NCI-H2227 (cell line): ENCODE data around the gene TUBA8.

Experiments used
- DNase-seq: peaks from one replicate; lab custom pipeline; 2025; ENCODE audit not compliant: unreplicated experiment; lab: John Stamatoyannopoulos, UW

Gene TUBA8

DNA sequence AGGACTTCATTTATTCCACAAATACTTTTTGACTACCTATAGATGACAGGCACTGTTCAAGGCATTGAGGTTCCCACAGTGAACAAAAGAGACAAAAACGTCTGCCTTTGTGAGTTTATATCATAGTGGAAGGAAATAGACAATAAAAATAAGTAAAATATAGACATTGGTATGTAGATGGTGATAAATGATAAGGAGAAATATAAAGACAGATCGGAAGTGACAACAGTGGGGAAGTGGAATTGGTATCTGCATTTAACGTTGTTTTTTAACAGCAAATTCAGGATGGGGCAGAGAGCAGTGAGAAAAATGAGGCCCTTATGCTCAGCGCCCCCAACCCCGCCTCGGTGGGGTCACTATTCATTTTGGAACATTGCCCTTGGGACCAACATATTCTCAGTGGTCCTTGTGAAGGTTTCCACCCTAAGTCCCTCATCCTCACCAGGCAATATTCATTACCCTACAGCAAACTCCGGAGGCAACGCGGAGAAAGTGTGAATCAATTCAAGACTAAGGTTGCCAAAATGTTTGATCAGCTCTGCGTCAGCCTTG lies 33.4 kb upstream of the TUBA8 start:
- DNase-seq = no peak

DNA sequence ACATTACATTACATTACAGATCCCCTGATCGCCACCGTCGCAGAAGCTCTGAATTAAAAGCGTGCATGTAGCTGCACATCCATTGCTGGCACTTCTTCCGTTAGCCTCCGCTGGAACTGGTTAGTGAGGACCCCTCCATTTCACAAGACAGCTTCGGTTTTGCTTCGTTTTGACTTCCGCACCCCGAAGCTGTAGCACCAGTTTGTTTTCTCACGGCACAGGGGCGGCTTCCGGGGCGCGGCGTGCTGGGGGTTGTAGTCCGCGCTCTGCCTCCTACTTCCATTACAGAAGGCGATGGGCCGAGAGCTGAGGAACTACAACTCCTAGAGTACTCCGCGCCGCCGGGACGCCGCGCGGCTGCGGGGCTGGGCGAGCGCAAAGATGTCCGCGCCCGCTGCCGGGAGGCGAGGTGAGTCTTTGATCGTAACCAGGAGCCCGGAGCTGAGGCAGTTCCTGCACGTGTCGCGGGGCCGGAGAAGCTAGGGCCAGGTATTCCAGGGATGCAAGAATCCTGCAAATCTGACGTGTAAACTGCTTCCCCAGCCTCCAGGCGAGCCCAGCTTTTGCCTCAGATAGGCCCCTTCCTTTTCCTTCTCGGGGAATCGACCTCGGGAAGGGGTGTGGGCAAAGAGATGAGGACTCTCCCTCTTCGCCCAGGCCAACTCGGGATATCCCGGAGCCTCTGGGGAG lies 32.8 kb upstream of the TUBA8 start, which contains the start of gene PEX26:
Gene PEX26 (plus strand): TSS at position 352 of the 690 bp plus-strand sequence. CDS start 387 bp downstream, outside the sequence.
- peak; percentile 96 for DNase-seq

DNA sequence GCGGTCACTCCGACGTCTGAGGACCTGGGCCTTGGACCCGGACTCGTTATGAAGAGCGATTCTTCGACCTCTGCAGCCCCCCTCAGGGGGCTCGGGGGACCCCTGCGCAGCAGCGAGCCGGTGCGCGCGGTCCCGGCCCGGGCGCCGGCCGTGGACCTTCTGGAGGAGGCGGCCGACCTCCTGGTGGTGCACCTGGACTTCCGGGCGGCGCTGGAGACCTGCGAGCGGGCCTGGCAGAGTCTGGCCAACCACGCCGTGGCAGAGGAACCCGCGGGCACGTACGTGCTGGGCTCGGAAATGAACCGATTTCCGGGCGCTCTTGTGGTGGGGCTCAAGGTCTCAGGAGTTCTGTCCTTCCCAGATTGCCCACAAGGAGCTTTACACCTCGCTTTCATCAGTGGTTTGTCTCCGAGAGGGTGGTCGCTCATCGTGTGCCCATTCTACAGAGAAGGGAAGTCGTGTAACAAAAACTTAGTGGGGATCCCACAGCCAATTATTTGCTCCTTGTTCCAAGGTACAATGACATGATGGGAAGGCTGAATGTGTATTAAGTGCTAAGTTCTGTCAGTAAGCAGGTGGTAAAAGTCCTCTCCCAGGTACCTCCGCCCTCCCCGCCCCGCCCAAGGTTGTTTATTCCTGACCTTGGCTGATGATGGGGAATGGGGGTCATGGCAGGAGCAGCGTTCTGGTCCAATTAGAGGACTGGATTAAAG lies 32.1 kb upstream of the TUBA8 start:
- peak; percentile 54 for DNase-seq

DNA sequence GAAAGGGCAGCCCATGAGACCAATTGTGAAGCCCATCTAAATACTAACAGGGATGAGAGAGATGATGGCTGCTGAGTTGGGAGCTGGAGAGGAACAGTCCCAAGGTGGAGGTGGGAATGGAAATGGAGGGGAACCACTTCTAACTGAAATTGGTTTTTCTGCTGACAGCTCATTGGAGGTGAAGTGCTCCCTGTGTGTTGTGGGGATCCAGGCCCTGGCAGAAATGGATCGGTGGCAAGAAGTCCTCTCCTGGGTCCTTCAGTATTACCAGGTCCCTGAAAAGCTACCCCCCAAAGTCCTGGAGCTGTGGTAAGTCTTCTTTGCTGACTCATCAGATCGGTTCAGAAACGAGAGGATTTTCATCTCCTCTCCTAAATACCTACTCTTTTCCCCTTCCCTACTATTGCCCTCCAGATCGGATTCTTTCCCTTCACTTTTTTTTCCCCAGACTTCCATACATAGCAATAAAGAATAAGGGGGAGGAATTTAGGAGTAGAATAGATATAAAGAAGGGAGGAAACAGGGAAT lies 30.8 kb upstream of the TUBA8 start:
- no peak for DNase-seq

DNA sequence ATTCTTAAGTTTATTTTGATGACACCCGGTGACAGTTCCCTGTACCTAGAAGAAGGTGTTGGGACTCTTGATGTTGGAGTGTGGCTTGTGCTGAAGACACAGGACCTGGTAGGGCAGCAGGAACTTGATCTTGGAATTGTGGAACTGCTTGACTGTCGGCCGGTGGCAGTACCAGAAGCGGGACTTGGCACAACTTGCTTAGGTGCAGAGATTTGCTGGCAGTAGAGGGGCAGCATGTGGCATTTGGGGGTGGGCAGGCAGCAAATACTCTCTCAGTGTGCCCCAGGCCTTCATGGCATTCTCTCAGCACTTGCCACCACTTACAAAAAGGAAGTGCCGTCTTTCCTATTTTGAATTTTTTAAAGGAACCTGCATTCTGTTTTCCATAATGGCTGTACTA lies 29.2 kb upstream of the TUBA8 start:
- no peak for DNase-seq

DNA sequence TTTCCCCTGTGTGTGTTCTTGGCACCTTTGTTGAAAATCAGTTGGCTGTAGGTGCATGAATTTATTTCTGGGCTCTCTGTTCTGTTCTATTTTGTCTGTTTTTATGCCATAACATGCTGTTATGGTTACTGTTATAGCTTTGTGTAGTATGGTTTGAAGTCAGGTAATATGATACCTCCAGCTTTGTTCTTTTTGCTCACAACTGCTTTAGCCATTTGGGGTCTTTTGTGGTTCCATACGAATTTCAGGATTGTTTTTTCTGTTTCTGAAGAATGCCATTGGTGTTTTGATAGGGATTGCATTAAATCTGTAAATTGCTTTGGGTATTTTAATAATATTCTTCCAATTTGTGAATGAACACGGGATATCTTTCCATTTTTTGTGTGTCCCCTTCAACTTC lies 28.1 kb upstream of the TUBA8 start:
- no peak for DNase-seq

DNA sequence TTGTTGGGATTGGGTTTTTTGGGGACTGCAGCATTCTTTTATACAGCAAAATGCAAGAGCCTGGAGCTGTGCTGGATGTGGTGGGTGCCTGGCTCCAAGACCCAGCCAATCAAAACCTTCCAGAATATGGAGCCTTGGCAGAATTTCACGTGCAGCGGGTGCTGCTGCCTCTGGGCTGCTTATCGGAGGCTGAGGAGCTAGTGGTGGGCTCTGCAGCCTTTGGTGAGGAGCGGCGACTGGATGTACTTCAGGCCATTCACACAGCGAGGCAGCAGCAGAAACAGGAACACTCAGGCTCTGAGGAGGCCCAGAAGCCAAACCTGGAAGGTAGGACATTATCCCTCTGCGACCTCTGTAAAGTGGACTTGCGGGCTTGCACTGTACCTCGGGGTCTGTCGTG lies 27.2 kb upstream of the TUBA8 start:
- DNase-seq = no peak

DNA sequence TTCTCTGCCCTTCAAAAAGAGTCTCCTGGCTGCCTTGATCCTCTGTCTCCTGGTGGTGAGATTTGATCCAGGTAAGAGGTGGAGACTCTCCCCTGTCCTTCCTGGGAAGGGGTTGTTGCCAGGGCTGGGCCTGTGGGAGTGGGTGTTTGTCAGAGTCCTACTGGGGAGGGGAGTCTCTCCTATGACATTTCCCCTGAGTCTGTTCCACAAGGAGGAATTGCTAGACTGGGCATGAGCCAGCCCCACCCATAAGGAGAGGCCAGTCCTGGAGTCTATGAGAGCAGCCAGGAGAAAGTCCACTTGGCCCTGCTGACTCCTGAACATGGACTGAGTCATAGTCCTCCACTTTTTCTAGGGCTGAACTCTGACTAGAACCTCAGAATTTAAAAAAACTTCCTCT lies 25.4 kb upstream of the TUBA8 start:
- no peak for DNase-seq

DNA sequence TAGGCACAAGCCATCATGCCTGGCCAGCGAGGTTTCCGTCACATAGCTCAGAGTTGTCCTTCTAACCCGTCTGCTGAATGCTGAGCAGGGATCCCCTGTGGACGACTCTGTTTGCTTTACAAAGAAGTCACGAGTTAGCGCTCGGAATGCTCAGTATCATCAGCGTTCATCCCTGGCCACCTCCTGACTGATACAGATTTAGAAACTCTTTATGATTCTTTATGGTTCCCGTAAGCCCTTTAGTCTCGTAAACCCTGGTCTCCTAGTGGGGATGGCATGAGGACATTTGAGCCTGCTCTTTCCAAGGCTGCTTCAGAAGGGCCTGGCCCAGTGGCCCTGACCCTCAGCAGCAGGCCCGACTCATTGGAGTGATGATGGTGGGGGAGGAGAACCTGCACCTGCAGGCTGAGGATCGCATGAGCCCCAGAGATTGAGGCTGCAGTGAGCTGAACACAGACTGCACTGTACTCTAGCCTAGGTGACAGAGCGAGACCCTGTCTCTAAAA lies 23.2 kb upstream of the TUBA8 start:
- DNase-seq = no peak

DNA sequence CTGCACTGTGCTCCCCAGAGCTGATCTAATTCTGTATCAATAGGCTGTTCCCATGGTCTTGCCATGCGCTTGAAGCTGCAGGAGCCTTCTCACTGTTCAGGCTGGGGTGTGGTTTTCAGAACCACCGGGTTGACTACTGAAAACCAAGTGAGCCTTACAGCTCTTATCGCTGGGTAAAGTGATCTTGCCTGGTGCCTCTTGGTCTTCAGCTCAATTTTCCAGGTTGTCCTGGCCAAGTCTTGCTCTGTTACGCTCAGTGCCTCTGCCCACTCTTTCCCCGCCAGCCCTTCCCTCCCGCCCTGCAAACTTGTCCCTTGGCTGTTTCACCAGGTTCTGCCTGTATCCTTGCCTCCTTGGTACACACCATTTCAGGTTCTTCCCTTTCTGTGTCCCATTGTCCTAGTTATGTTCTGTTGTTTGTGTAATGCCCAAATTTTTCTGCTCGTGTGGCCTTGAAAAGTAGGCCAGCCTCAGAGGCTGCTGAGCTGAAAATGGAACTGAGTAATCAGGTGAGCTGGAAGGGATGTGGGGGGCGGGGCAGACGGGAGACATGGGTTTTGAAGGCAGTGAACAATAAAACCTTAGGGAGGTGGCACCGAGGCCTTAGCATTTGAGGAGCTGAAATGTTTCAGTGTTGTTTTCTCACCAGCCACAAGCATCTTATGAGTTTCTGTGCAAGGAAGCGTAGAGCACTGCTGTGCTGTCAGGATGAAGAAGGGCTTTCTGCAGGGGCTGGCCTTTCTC lies 21.6 kb upstream of the TUBA8 start:
- no peak for DNase-seq

DNA sequence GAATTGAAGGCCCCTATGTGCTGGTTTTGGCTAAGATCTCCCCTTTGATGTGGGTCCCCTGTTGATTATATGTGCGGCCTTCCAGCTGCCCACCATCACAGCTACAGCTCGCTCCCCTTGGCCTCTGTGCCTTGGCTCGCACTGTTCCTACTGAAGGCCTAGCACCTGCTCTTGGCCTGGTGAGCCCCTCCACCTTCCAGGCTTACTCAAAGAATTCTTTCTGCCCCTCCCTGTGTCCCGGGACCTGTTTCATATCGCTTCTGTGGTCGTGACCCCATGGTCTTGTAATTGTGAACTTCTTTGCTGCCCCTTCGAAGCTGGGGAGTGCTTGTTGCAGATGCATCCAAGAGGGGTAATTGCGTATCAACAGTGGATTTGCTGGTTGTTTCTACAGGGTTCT lies 20.3 kb upstream of the TUBA8 start:
- DNase-seq = no peak

DNA sequence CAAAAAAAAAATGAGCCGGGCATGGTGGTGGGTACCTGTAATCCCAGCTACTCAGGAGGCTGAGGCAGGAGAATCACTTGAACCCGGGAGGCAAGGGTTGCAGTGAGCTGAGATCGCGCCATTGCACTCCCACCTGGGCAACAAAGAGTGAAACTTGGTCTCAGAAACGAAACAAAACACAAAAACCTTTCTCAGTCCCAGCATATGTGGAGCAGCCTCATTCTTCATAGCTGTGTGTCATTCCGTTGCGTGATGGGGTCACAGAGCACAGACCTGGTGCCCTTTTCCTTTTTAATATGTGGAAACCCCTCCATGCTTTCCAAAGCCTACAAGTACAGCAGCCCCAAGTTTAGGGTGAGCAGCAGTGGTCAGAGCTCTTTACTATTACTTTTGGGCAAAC lies 19.1 kb upstream of the TUBA8 start:
- DNase-seq = no peak

DNA sequence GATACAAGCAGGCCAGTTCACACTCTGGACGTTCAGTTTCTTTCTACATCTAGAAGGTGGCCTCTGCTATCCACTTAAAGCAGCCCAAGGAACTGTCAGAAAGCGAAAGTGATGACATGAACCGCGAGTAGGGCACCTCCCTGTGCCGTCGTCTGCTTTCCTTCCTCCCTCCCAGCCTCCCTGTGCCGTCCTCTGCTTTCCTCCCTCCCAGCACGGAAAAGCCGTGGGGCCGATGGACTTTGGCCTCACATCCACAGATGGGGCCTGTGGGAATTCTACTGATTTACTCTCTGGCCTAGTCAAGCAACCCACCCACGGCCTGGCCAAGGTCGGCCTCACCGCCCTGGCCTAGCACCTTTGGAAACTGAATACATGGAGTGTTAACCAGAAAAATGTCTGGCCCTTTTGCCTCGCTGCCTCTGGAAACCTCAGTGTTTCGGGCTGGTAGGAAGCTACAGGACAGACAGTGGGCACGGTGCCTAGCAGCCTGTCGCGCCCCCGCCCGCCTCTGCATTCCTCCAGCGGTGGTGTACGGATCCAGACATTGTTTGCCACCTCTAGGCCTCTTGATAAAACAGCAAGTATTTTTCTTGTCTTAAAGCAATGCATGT lies 18.6 kb upstream of the TUBA8 start:
- DNase-seq = no peak

DNA sequence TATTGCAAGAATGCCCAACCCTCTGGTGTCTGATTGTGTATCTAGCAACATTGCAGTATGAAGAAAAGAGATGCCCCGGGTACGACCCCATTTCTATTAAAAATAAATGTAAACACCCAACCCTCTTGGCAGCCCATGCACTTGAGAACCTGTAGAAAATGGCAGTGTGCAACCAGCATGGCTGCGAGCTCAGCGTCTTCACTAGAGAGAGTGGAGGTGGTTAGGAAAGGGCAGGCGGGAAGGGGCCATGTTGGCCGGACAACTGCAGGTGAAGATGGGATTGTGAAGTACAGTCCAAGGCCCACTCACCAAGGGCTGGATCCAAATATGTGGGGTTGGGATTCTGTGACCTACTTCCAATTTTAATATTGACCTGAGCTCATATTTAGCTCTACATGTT lies 16.9 kb upstream of the TUBA8 start:
- no peak for DNase-seq

DNA sequence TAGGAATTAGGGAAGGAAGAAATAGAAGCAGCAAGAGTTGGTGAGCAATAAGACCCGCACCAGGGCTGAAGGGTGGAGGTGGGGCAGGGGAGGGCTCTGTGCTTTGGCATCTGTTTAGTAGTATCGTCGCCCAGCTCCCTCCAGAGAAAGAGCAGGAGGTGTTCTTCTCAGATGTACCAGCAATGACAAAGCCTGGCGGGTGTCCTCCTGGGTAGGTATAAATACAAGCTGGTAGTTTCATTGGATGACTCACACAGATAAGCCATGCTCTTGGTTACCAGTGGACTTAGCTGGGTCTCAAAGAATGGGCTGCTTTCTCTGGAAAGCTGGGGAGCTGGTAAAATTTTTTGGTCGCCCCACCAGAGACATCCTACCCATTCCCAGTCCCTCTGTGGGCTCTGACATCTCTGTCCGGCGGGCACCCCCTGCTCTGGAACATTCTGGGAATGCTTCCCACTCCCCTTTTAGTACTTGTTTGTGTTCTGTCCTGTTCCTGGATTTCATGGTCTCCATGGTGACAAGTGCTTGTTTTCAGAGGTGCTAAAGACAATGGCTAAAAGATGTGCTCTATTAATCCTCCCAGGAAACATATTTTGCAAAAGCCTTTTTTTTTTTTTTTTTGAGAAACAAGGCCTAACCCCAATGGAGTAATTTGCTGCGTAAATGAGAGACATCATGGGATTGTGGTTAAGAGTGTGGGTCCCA lies 15.4 kb upstream of the TUBA8 start:
- DNase-seq = no peak

DNA sequence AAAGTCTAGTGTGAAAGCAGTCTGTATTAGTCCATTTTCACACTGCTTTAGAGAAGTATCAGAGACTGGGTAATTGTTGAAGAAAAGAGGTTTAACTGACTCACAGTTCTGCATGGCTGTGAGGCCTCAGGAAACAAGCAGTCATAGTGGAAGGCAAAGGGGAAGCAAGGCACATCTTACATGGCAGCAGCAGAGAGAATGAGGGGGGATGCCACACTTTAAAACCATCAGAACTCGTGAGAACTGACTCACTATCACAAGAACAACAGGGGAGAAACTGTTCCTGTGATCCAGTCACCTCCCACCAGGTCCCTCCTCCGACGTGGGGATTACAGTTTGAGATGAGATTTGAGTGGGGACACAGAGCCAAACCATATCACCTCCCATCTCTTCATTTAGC lies 13.8 kb upstream of the TUBA8 start:
- no peak for DNase-seq

DNA sequence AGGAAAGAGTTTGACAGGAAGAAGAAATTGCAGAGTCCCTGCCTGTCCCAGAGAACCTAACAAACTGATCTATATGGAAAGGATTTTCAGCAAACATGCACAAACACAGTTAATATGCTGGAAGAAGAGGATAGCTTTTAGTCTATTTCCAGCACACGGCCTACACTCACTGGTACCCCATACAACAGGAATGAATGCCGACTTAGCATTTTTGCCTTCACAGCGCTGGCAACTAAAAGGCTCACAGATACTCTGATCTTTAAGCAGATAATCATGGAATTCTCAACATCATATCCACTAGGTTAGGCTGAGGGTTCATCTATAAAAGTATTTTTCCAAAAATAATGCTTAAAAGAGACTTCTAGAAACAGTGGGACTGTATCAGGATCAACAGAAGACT lies 9.8 kb upstream of the TUBA8 start:
- no peak for DNase-seq

DNA sequence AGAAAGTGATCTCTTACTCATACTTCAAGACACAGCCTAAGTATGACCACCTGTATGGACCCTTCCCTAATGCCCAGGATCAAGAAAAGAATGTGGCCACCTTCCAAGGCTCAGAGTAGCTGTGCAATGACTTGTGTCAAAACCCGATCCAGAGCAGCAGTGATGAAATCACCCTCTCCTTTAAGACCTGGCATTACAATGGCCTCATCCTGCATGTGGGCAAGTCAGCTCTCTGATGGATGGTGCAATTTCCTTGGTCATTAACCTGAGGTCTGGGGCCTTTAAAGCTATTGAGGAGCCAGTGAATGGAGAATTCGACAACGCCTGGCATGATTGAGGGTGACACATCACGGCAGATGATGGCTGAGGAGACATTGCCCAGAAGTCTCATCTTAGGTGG lies 9.1 kb upstream of the TUBA8 start:
- DNase-seq = no peak

DNA sequence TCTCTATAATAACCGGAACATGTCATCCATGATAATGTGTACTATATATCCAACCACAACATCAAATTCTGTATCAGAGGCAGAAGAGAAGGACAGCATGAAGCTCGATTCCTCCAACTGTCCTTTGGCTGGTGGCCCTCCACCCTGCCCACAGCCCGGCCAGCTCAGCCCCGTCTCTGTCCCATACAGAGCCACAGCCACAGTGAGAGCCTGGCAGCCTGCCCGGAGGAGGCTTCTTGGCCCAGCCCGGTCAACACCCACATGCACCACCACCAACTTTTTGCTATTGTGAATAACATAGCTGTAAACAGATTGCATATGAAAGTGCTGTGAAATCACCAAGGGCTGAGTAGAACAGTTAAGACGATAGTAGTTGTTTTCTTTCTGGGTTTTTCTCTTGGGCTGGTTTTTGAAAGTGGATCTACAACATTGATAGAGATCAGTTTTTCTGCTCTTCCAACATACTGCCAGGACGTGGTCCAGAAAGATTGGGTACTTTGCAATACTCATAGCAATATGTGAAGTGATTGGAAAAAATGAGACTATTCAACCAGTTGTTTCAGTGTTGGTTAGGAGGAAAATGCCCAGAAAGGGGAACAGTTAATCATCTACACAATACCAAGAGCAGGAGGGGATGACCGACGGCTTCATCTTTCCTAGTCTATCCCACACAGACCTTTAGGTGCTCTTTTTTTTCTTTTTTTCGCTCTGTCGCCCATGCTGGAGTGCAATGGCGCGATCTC lies 6.9 kb upstream of the TUBA8 start:
- DNase-seq = no peak

DNA sequence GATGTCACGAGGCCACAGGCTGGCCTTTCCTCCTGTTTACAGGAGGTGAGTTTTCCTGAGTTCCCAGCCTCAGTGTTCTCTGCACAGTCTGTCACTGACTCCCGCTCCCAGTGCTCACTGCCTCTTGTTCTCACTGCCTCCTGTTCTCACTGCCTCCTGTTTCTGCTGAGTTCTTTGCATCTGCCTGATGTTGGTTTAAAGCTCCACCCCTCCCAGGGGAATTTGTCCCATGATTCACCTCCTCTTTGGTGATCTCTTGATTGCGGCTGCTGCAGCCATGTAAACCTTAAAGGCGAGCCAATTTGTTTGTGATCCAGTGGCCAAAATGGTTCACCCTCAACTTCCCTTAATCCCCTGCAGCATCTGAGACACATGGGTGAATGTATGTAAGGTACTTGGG lies 6.0 kb upstream of the TUBA8 start:
- no peak for DNase-seq
